T47D (cell line): ENCODE results near the gene CHRNG.

Experiments
- DNase-seq, 2 experiments: peaks; one replicate each; pipeline versions ENCODE4 v3.0.0 to v3.0.0-alpha.2; 2011 to 2012; ENCODE audit warnings: low read depth in 1 of 2, low spot score in 1 of 2
- JUND ChIP-seq: IDR thresholded peaks from 2 replicates; pipeline ENCODE4 v1.6.1; 2012; ENCODE audit warnings: low read depth
- in situ Hi-C: cut with HindIII; loops from 2 replicates; pipeline ENCODE4 v1.10.0; 2016; ENCODE audit warnings: low sequenced_read_pairs, low pct_unique_long_range_greater_than_20kb

The CHRNG gene

GRCh38 chr2:232588031-232588430 is 48.5 kb downstream of the CHRNG start:
- in situ Hi-C loops, result no loop called here
- no peak for TF ChIP-seq JUND
- no peak for DNase-seq

DNA sequence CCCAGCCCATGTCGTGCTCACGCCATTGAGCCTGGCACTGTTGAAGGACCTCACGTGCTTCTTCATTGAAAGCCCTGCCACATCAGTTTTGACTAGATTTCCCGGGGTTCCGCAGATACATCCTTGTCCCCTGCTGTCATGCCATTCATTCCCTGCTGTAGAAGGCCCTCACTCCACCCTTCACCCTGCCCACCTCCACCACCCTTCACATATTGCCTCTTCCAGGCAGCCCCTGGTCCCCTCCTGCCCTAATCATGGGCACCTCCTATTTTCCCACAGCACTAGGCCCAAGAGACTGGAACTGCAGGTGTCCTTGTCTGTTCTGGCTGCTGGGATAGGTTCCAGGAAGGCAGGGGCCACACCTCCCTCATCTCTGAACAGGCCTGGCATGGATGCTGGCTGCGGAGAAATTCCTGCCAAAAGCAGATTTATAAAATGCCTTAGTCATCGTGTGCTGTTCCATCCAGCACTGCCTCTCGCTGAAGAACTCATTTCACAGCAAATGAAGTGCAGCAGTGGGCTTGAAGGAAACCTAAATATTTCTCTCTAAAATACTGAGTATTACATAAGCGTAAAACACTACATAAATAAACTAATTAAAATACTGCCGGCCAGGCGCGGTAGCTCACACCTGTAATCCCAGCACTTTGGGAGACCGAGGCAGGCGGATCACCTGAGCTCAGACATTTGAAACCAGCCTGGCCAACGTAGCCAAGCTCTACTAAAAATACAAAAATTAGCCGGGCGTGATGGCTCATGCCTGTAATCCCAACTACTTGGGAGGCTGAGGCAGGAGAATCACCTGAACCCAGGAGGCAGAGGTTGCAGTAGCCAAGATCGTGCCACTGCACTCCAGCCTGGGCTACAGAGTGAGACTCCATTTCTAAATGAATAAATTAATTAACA is 49.4 kb downstream of the CHRNG start:
- no peak for TF ChIP-seq JUND
- in situ Hi-C loops, result no loop called here
- DNase-seq, result no peak

DNA sequence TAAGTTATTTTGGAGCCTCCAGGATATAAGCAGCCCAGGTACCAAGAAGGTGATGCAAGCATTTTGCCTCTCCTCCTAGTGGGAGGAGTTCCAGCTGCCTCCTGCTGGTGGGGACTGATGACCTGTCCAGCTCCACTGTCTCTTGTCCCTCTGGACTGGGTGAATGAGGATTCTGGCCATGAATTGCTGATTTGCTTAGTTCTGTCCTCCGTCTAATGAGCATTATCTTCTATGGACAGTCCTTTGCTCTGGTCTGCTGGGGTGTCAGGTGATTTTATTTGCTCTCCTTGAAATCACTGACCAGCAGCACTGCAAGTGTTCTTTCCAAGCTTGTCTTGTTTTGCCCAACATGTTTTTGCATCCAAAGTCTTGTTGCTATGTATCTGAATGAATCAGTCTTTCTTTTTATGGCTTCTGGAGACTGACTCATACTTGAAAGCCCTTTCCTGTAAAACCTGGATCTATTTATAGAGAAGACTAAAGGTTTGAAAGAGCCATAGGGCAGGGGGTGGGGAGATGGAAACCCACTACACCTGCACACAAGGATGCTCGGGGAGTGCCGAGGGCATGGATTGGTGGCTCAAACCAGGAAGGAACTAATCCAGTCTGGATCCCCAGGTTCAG is 53.4 kb downstream of the CHRNG start:
- peak in 1 of 2 experiments; percentile 20 for DNase-seq
- TF ChIP-seq JUND, result no peak
- in situ Hi-C loops, result no loop called here

DNA sequence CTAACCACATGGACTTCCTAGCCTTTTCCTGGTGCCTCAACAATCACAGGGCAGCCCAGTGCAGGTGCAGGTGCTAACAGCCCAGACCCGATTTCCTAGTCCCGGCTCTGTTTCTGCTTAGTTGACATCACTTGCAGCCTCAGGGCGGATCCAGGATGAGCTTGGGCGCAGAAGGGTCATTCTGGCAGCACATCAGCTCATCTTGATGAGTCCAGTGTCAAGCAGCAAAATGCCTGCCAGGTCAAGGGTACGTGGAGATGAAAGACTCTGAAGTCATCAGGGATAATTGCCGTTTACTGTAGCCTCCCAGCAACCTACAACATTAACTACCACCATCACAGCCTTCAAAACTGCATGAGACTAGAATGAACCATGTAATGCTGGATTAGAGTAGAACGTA is 54.5 kb downstream of the CHRNG start:
- in situ Hi-C loops, result no loop called here
- no peak for DNase-seq
- no peak for TF ChIP-seq JUND
